ENCODE results near the gene MEI4.
"Not testable (repeated sequence)": the region's sequence is repeated elsewhere in the genome, so short reads cannot be mapped to it uniquely, and the experiment has no call there.

MEI4 gene

GRCh38 chr6:77652739-77653138 is at the start of gene MEI4:
MEI4 (plus strand) TSS chr6:77653039; CDS start chr6:77690672, 37,633 bp downstream.
- no peak for DNase-seq

- no peak for DNase-seq
Observed at GRCh38 chr6:77604476-77604875, 48.4 kb upstream of the MEI4 start.

- DNase-seq = no peak
Observed at GRCh38 chr6:77607004-77607403, 45.8 kb upstream of the MEI4 start.

GRCh38 chr6:77609106-77609505 is 43.7 kb upstream of the MEI4 start:
- DNase-seq = no peak

- DNase-seq = no peak
Observed at GRCh38 chr6:77619114-77619513, 33.7 kb upstream of the MEI4 start.

- no peak for DNase-seq
Observed at GRCh38 chr6:77620278-77620882, 32.5 kb upstream of the MEI4 start.

- no peak for DNase-seq
Observed at GRCh38 chr6:77624515-77624914, 28.3 kb upstream of the MEI4 start.

GRCh38 chr6:77626426-77626825 is 26.4 kb upstream of the MEI4 start:
- DNase-seq = no peak

- DNase-seq = no peak
Observed at GRCh38 chr6:77630014-77630413, 22.8 kb upstream of the MEI4 start.

- DNase-seq = no peak
Observed at GRCh38 chr6:77633471-77633870, 19.4 kb upstream of the MEI4 start.

- DNase-seq = no peak
Observed at GRCh38 chr6:77633993-77634715, 18.7 kb upstream of the MEI4 start.

- DNase-seq = no peak
Observed at GRCh38 chr6:77638129-77638830, 14.6 kb upstream of the MEI4 start.

- DNase-seq = no peak
Observed at GRCh38 chr6:77644102-77644705, 8.6 kb upstream of the MEI4 start.

- peak in 1 of 6 experiments; percentile 1 for DNase-seq
Observed at GRCh38 chr6:77650098-77650663, 2.7 kb upstream of the MEI4 start.

- no peak for DNase-seq
Observed at GRCh38 chr6:77653816-77654215, 977 bp downstream of the MEI4 start.

- not testable (repeated sequence) for DNase-seq
Observed at GRCh38 chr6:77655035-77655434, 2.2 kb downstream of the MEI4 start.

GRCh38 chr6:77656999-77657764 is 4.3 kb downstream of the MEI4 start:
- DNase-seq = no peak

GRCh38 chr6:77666340-77666739 is 13.5 kb downstream of the MEI4 start:
- DNase-seq = no peak

GRCh38 chr6:77666846-77667245 is 14.0 kb downstream of the MEI4 start:
- DNase-seq = no peak

GRCh38 chr6:77669913-77670312 is 17.1 kb downstream of the MEI4 start:
- DNase-seq = no peak

- DNase-seq = no peak
Observed at GRCh38 chr6:77674211-77674610, 21.4 kb downstream of the MEI4 start.

- DNase-seq = no peak
Observed at GRCh38 chr6:77678048-77678447, 25.2 kb downstream of the MEI4 start.

GRCh38 chr6:77683515-77683914 is 30.7 kb downstream of the MEI4 start:
- no peak for DNase-seq
